ENCODE data around the gene NUP210L.

NUP210L gene

GRCh38 chr1:153959454-153959853, 195.4 kb downstream of the NUP210L start:
- no peaks in the 10 kb centered on the region for H3K27me3 ChIP-seq
- no peak overlapping the region for H3K4me3 ChIP-seq (ENCODE audit: low read depth in 1 of 2, low read length in 1 of 2)
- H3K36me3 ChIP-seq: peaks cover 12% of the 10 kb centered on the region
- peak overlapping the region; percentile 98 for H3K27ac ChIP-seq
- TF ChIP-seq, protein P1, sequence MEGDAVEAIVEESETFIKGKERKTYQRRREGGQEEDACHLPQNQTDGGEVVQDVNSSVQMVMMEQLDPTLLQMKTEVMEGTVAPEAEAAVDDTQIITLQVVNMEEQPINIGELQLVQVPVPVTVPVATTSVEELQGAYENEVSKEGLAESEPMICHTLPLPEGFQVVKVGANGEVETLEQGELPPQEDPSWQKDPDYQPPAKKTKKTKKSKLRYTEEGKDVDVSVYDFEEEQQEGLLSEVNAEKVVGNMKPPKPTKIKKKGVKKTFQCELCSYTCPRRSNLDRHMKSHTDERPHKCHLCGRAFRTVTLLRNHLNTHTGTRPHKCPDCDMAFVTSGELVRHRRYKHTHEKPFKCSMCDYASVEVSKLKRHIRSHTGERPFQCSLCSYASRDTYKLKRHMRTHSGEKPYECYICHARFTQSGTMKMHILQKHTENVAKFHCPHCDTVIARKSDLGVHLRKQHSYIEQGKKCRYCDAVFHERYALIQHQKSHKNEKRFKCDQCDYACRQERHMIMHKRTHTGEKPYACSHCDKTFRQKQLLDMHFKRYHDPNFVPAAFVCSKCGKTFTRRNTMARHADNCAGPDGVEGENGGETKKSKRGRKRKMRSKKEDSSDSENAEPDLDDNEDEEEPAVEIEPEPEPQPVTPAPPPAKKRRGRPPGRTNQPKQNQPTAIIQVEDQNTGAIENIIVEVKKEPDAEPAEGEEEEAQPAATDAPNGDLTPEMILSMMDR (IDR thresholded peaks at IDR 0.05): no peak
- no peaks in the 10 kb centered on the region for H3K9me3 ChIP-seq
- peaks cover 51 to 60% of the 10 kb centered on the region in 2 experiments for H3K4me1 ChIP-seq (ENCODE audit: control insufficient read depth in 1 of 2, insufficient read depth in 1 of 2, low read depth in 1 of 2, low read length in 1 of 2)

DNA sequence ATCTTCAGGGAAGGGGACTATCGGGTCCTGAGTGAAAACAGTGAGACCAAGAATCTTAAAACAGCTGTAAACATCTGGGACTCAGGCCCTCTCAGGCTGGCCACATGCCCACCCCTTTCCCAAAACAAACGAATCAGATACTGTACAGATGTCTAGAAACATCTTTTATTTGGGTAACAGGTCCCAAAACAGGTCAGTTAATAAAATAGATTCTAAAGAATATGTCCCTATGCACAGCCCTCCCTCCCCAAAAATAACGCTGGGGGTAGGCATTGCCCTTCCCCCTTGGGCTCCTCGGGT, 196.0 kb downstream of the NUP210L start:
- H3K27me3 ChIP-seq: no peaks in the 10 kb centered on the region
- peaks cover 47 to 55% of the 10 kb centered on the region in 2 experiments for H3K4me1 ChIP-seq (ENCODE audit: control insufficient read depth in 1 of 2, insufficient read depth in 1 of 2, low read depth in 1 of 2, low read length in 1 of 2)
- peak overlapping the region; percentile 98 for H3K27ac ChIP-seq
- TF ChIP-seq, protein P1 (IDR thresholded peaks at IDR 0.05): no peak
- H3K9me3 ChIP-seq: no peaks in the 10 kb centered on the region
- H3K36me3 ChIP-seq: peaks cover 17% of the 10 kb centered on the region
- peak overlapping the region; percentile 90 to 99 for H3K4me3 ChIP-seq (ENCODE audit: low read depth in 1 of 2, low read length in 1 of 2)

GRCh38 chr1:153958111-153958960, 196.5 kb downstream of the NUP210L start, which contains the start of gene CRTC2:
Gene CRTC2, minus strand, starts transcription at chr1:153958612. Its CDS starts 115 bp downstream, at chr1:153958497.
- Histone ChIP-seq H3K27me3 (no peaks in the 10 kb centered on the region), H3K4me1 (ENCODE audit: control insufficient read depth in 1 of 2, insufficient read depth in 1 of 2, low read depth in 1 of 2, low read length in 1 of 2) (peaks cover 41 to 52% of the 10 kb centered on the region in 2 experiments)

GRCh38 chr1:153957744-153958110, 197.1 kb downstream of the NUP210L start:
- H3K36me3 ChIP-seq: peaks cover 28% of the 10 kb centered on the region
- H3K9me3 ChIP-seq: no peaks in the 10 kb centered on the region
- no peaks in the 10 kb centered on the region for H3K27me3 ChIP-seq
- peak overlapping the region; percentile 98 for H3K27ac ChIP-seq
- H3K4me3 ChIP-seq (ENCODE audit: low read depth in 1 of 2, low read length in 1 of 2): peak overlapping the region; percentile 90 to 99
- TF ChIP-seq, protein P1 (IDR thresholded peaks at IDR 0.05): no peak
- H3K4me1 ChIP-seq (ENCODE audit: control insufficient read depth in 1 of 2, insufficient read depth in 1 of 2, low read depth in 1 of 2, low read length in 1 of 2): peaks cover 35 to 48% of the 10 kb centered on the region in 2 experiments

More at GRCh38 chr1:153958111-153958960, 196.5 kb downstream of the NUP210L start, which contains the start of gene CRTC2:
- H3K9me3 ChIP-seq: no peaks in the 10 kb centered on the region
- peaks cover 23% of the 10 kb centered on the region for H3K36me3 ChIP-seq
- H3K27ac ChIP-seq: peak within 1 kb of the TSS; percentile 98
- TF ChIP-seq, protein P1 (IDR thresholded peaks at IDR 0.05): peak; percentile 39
- peak within 1 kb of the TSS; percentile 90 to 99 for H3K4me3 ChIP-seq (ENCODE audit: low read depth in 1 of 2, low read length in 1 of 2)

GRCh38 chr1:153956997-153957715, 197.7 kb downstream of the NUP210L start:
- peaks cover 34% of the 10 kb centered on the region for H3K36me3 ChIP-seq
- H3K4me1 ChIP-seq (ENCODE audit: control insufficient read depth in 1 of 2, insufficient read depth in 1 of 2, low read depth in 1 of 2, low read length in 1 of 2): peaks cover 30 to 42% of the 10 kb centered on the region in 2 experiments
- no peaks in the 10 kb centered on the region for H3K27me3 ChIP-seq
- H3K27ac ChIP-seq: peak overlapping the region; percentile 98
- H3K9me3 ChIP-seq: no peaks in the 10 kb centered on the region
- peak overlapping the region; percentile 90 to 99 for H3K4me3 ChIP-seq (ENCODE audit: low read depth in 1 of 2, low read length in 1 of 2)
- TF ChIP-seq, protein P1 (IDR thresholded peaks at IDR 0.05): no peak

Measured in neutrophil (primary cell).